IMR-90 (cell line): ENCODE data around the gene CXCL1.

Experiments used
- BHLHE40 ChIP-seq: fragments of 150-350 bp; IDR thresholded peaks from 2 replicates; pipeline ENCODE4 v1.6.1; 2016; ENCODE audit warnings: mild to moderate bottlenecking, low read depth, low read length
- CEBPB ChIP-seq: IDR thresholded peaks from 2 replicates; pipeline ENCODE4 v1.6.1; 2012; ENCODE audit warnings: low read depth, low read length, improper control_type of control experiment
- CHD1 ChIP-seq: IDR thresholded peaks from 2 replicates; pipeline ENCODE4 v1.6.1; 2012; ENCODE audit warnings: low read depth, low read length, improper control_type of control experiment
- FOS ChIP-seq: fragments of 150-350 bp; IDR thresholded peaks from 2 replicates; pipeline ENCODE4 v1.6.1; 2016; ENCODE audit warnings: low read depth, low read length
- MAFK ChIP-seq: IDR thresholded peaks from 2 replicates; pipeline ENCODE4 v1.6.1; 2012; ENCODE audit warnings: low read depth, low read length, improper control_type of control experiment
- MXI1 ChIP-seq: IDR thresholded peaks from 2 replicates; pipeline ENCODE4 v1.6.1; 2012; ENCODE audit warnings: low read depth, mild to moderate bottlenecking, low read length, moderate library complexity, borderline replicate concordance
- NFE2L2 ChIP-seq: fragments of 150-350 bp; IDR thresholded peaks from 2 replicates; pipeline ENCODE4 v1.6.1; 2016; ENCODE audit warnings: low read depth, mild to moderate bottlenecking, low read length
- POLR2A ChIP-seq: IDR thresholded peaks from 2 replicates; pipeline ENCODE4 v1.6.1; 2012; ENCODE audit warnings: mild to moderate bottlenecking, low read depth, low read length
- RAD21 ChIP-seq: IDR thresholded peaks from 2 replicates; pipeline ENCODE4 v1.6.1; 2012; ENCODE audit warnings: low read length, improper control_type of control experiment
- TF ChIP-seq, protein P1 (sequence below): conservative IDR thresholded peaks from 2 replicates; pipeline ENCODE4 v1.5.1; 2012; ENCODE audit warnings: mild to moderate bottlenecking, low read depth, low read length, improper control_type of control experiment
- TF ChIP-seq, protein P2 (sequence below): fragments of 150-350 bp; IDR thresholded peaks from 2 replicates; pipeline ENCODE4 v1.6.1; 2017; ENCODE audit warnings: mild to moderate bottlenecking, antibody characterized with exemption, low read length, low read depth
- TF ChIP-seq, protein P3 (sequence below): fragments of 150-350 bp; IDR thresholded peaks from 2 replicates; pipeline ENCODE4 v1.6.1; 2016; ENCODE audit warnings: low read depth, mild to moderate bottlenecking, low read length, moderate library complexity, borderline replicate concordance

DNA sequence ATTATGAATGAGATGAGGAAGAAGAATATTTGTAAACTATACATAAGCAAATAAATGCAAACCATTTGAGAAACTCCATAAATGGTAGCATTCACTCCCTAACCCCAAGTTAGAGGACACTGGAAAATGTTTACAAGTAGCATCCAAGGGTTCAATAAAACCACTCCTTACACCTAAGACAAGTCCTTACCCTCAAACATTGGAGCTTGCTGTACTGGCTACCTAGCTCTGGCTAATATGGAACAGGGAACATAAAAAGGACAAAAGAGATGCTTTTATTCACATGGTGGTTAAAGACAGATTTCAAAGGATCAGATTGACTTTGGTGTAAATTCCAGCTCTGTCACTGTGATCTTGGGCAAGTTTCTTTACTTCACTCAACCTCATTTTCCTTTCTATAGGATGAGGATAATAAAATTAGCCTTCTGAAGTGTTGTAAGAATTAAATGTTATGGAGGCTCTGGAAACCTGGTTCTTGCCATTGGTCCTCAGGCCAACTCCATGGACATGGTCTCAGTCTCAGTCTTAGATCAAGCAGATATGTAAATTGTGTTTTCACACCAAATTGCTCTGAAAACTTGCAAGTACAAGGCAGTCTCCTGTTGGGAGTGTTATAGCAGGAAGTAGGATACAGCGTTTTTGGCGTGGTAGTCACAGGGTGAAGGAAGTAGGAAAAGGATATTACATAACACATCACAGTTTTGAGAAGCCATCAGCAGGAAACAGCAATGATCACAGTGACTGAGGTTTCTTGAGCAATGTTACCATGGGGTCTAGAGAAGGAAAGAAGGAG lies 3.3 kb downstream of the CXCL1 start:
- TF ChIP-seq, protein P1, sequence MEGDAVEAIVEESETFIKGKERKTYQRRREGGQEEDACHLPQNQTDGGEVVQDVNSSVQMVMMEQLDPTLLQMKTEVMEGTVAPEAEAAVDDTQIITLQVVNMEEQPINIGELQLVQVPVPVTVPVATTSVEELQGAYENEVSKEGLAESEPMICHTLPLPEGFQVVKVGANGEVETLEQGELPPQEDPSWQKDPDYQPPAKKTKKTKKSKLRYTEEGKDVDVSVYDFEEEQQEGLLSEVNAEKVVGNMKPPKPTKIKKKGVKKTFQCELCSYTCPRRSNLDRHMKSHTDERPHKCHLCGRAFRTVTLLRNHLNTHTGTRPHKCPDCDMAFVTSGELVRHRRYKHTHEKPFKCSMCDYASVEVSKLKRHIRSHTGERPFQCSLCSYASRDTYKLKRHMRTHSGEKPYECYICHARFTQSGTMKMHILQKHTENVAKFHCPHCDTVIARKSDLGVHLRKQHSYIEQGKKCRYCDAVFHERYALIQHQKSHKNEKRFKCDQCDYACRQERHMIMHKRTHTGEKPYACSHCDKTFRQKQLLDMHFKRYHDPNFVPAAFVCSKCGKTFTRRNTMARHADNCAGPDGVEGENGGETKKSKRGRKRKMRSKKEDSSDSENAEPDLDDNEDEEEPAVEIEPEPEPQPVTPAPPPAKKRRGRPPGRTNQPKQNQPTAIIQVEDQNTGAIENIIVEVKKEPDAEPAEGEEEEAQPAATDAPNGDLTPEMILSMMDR, result no peak
- TF ChIP-seq BHLHE40 (no peak), MAFK (no peak), RAD21 (no peak), MXI1 (no peak), POLR2A (no peak), CEBPB (no peak), CHD1 (no peak), FOS (no peak), NFE2L2 (no peak)
- TF ChIP-seq, protein P2, sequence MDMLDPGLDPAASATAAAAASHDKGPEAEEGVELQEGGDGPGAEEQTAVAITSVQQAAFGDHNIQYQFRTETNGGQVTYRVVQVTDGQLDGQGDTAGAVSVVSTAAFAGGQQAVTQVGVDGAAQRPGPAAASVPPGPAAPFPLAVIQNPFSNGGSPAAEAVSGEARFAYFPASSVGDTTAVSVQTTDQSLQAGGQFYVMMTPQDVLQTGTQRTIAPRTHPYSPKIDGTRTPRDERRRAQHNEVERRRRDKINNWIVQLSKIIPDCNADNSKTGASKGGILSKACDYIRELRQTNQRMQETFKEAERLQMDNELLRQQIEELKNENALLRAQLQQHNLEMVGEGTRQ, result no peak
- TF ChIP-seq, protein P3, sequence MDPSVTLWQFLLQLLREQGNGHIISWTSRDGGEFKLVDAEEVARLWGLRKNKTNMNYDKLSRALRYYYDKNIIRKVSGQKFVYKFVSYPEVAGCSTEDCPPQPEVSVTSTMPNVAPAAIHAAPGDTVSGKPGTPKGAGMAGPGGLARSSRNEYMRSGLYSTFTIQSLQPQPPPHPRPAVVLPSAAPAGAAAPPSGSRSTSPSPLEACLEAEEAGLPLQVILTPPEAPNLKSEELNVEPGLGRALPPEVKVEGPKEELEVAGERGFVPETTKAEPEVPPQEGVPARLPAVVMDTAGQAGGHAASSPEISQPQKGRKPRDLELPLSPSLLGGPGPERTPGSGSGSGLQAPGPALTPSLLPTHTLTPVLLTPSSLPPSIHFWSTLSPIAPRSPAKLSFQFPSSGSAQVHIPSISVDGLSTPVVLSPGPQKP, result no peak
